NCI-H2227 (cell line): ENCODE data around the gene FAM151B.

Experiments used
- DNase-seq: peaks from one replicate; lab custom pipeline; 2025; ENCODE audit not compliant: unreplicated experiment; lab: John Stamatoyannopoulos, UW

The FAM151B gene

DNA sequence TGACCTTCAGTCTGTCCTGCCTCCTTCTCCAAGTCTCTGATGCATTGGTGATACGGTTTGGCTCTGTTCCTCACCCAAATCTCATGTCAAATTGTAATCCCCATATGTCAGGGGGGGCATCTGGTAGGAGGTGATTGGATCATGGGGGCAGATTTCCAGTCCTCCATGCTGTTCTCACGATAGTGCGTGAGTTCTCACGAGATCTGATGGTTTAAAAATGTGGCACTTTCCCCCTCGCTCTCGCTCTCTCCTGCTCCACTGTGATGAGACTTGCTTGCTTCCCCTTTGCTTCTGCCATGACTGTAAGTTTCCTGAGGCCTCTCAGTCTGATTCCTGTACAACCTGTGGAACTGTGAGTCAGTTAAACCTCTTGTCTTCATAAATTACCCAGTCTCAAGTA lies 96.9 kb downstream of the FAM151B start:
- no peak for DNase-seq

DNA sequence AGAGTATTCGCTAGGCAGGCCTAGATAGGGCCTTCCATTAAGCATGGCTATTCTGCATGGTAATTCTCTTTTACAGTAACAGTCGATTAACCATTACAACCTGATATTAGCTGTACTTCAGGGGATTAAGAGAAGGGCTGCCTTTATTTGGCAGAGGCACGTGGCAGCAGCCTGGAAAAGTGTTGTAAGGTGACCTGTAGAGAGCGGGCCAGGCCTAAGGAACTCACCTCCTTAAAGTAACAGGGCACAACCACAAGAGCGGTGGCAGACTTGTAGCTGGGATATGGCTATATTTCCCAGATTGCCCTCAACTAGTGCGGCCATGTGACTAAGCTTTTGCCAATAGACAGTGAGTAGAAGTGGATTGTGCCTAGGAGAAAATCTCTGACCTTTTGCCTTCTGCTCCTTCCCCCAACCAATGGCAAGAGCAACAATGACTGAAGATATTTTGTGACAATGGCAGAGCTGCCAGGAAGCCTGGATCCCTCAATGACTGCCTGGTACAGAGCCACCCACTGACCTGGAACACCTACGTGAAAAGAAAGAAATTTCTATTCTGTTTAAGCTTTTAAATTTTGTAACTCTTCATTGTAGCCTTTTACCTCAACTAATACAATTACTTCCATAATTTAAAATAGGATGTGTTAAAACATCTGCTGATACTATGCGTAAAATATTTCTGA lies 101.1 kb downstream of the FAM151B start:
- DNase-seq, result no peak

DNA sequence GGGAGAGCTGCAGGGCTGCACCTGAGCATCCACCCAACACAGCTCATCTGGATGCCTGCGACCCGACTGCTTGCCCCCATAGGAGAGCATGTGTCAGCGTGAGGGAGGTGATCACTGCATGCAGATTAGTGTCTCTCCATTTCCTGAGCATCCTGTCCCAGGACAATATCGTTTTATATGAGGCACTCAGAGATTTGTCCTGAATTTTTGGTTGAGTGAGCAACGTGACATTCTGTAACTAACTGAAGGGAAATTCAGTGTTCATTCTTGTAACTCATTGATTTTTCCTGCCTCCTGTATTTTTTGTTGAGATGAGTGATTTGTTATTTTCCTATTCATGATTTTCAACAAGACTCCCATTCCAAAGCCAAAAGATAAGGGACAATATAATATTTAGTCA lies 102.9 kb downstream of the FAM151B start:
- DNase-seq, result no peak

DNA sequence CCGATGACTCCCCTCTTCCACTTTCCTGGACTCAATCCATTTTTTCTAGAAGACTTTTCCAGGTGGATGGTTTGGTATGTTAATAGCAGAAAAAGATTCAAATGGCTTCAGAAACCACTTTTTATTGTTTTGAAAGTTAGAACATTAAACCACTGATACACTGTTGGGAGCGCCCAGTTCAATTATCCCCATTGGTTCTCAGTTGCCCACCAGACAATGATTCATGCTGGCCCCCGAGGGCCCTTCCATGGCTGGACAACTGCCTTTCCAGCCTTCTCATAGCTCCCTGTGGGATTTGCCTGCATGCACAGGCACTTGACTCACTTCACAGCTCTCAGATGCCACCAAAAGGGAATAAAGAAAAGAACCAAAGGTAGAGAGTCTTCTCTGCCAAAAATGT lies 103.5 kb downstream of the FAM151B start:
- no peak for DNase-seq

DNA sequence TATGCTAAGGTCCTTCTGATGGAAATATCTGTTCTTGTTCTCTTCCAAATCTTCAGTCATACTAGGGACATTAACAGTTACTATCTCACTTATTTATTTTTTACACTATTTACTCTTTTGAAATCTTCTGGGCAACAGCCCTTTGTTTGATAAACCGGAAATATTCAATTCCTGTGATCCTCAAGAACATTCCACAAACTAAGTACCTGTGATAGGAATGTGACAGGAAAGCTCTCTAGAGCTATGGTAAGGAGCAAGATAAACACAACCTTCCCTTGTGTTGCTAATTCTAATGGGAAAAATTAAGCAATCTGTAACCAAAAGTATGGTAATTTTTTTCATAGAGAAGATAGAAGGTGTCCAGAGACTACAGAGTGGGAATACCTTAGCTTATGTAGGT lies 104.2 kb downstream of the FAM151B start:
- no peak for DNase-seq
